Measurements from ENCODE around the gene SRMS. TPM values are rescaled to one million over a fixed set of nuclear protein-coding genes. Genes with fewer than 3 reads are reported as not detected.
A peak's percentile ranks its signal among the peaks of the same experiment; 100 is the strongest.
"Not testable (repeated sequence)": the region's sequence is repeated elsewhere in the genome, so short reads cannot be mapped to it uniquely, and the experiment has no call there.

SRMS gene
- total and polyA plus RNA-seq, 2 donors (not counting 1 experiment from before 2014, with no cell fraction given): 0.17 to 0.54 TPM

GRCh38 chr20:63517376-63518309 is 29.9 kb downstream of the SRMS start:
- H3K27ac Mint-ChIP-seq: no peak overlapping the region
- Histone ChIP-seq H3K27ac (ENCODE audit: low read length in 2 of 2) (no peak overlapping the region), H3K9me3 (ENCODE audit: control extremely low read depth in 1 of 3, control insufficient read depth in 2 of 3, insufficient read depth in 1 of 3, low read length in 2 of 3) (peaks cover 0 to 9% (median 2%) of the 10 kb centered on the region in 3 donors), H3K9ac (ENCODE audit: low read length) (no peak overlapping the region), H3K4me3 (ENCODE audit: control extremely low read depth in 1 of 5, extremely low read depth in 1 of 5, insufficient read depth in 1 of 5, low read depth in 2 of 5, low read length in 4 of 5) (no peak overlapping the region), H3K36me3 (replicated peaks in 1 of 2; ENCODE audit: control extremely low read depth in 1 of 2, control insufficient read depth in 1 of 2, extremely low read depth in 1 of 2, insufficient read depth in 2 of 2, low read length in 1 of 2) (peaks cover 0 to 7% of the 10 kb centered on the region in 2 experiments), H3K27me3 (replicated peaks in 1 of 4; ENCODE audit: control extremely low read depth in 1 of 4, control insufficient read depth in 3 of 4, insufficient read depth in 4 of 4, low read length in 3 of 4) (peaks cover 0 to 12% (median 5%) of the 10 kb centered on the region in 4 experiments), H3K79me2 (ENCODE audit: control insufficient read depth, insufficient read depth, low read length) (peaks cover 15% of the 10 kb centered on the region), H3K4me1 (ENCODE audit: control insufficient read depth in 2 of 2, insufficient read depth in 2 of 2, low read length in 2 of 2) (peaks cover 16 to 23% of the 10 kb centered on the region in 2 donors), H3K4me2 (replicated peaks; ENCODE audit: low read depth, low read length, poor library complexity, severe bottlenecking) (no peak overlapping the region), H4K20me1 (ENCODE audit: control insufficient read depth, insufficient read depth, low read length, poor library complexity, severe bottlenecking) (peaks cover 18% of the 10 kb centered on the region), H2AFZ (ENCODE audit: insufficient read depth, low read depth, low read length, poor library complexity, severe bottlenecking) (no peak overlapping the region)
- POLR2A ChIA-PET: no interaction called here
- peaks cover 17% of the 10 kb centered on the region for H3K4me1 Mint-ChIP-seq
- peaks cover 2% of the 10 kb centered on the region for H3K9me3 Mint-ChIP-seq (ENCODE audit: insufficient read depth)
- TF ChIP-seq EZH2 (IDR thresholded peaks at IDR 0.05; ENCODE audit: borderline replicate concordance, insufficient read depth, low read depth, low read length, poor library complexity, severe bottlenecking) (no peak), CTCF (IDR thresholded peaks at IDR 0.05) (no peak)
- ATAC-seq (ENCODE audit: low read depth): no peak
- 84% methylated on average over 29 of the region's 32 CpGs for WGBS (ENCODE audit: insufficient coverage)
- H3K4me3 Mint-ChIP-seq: peak overlapping the region; percentile 84
- CTCF ChIA-PET: interaction anchor here (2.3 kb wide), 2 partner anchors 20 to 21 kb away, joined by 8 to 9 read pairs; partner anchors contain the start of gene PTK6
- DNase-seq: peak; percentile 15
- intact Hi-C loops (cut with micrococcal nuclease): no loop called here
- peaks cover 13% of the 10 kb centered on the region for H3K27me3 Mint-ChIP-seq

- H3K27me3 ChIP-seq (replicated peaks in 1 of 4; ENCODE audit: control extremely low read depth in 1 of 4, control insufficient read depth in 3 of 4, insufficient read depth in 4 of 4, low read length in 3 of 4): peaks cover 0 to 14% (median 6%) of the 10 kb centered on the region in 4 experiments
- H4K20me1 ChIP-seq (ENCODE audit: control insufficient read depth, insufficient read depth, low read length, poor library complexity, severe bottlenecking); H3K4me3 Mint-ChIP-seq; H3K4me1 ChIP-seq (ENCODE audit: control insufficient read depth in 2 of 2, insufficient read depth in 2 of 2, low read length in 2 of 2); H2AFZ ChIP-seq (ENCODE audit: insufficient read depth, low read depth, low read length, poor library complexity, severe bottlenecking); H3K4me3 ChIP-seq (ENCODE audit: control extremely low read depth in 1 of 5, extremely low read depth in 1 of 5, insufficient read depth in 1 of 5, low read depth in 2 of 5, low read length in 4 of 5); DNase-seq; POLR2A ChIA-PET; H3K79me2 ChIP-seq (ENCODE audit: control insufficient read depth, insufficient read depth, low read length); H3K9ac ChIP-seq (ENCODE audit: low read length); H3K9me3 ChIP-seq (ENCODE audit: control extremely low read depth in 1 of 3, control insufficient read depth in 2 of 3, insufficient read depth in 1 of 3, low read length in 2 of 3); H3K27ac Mint-ChIP-seq; H3K27ac ChIP-seq (ENCODE audit: low read length in 2 of 2); H3K36me3 ChIP-seq (replicated peaks in 1 of 2; ENCODE audit: control extremely low read depth in 1 of 2, control insufficient read depth in 1 of 2, extremely low read depth in 1 of 2, insufficient read depth in 2 of 2, low read length in 1 of 2); ATAC-seq (ENCODE audit: low read depth); CTCF ChIA-PET; intact Hi-C loops (cut with micrococcal nuclease); H3K4me2 ChIP-seq (replicated peaks; ENCODE audit: low read depth, low read length, poor library complexity, severe bottlenecking); H3K4me1 Mint-ChIP-seq; H3K9me3 Mint-ChIP-seq (ENCODE audit: insufficient read depth): not testable (repeated sequence)
- WGBS (ENCODE audit: insufficient coverage): 51% methylated on average over 8 of the region's 10 CpGs
- H3K27me3 Mint-ChIP-seq: peaks cover 32% of the 10 kb centered on the region
Observed at GRCh38 chr20:63514520-63514919, 33.0 kb downstream of the SRMS start.
